HepG2 (cell line): ENCODE results near the gene COL25A1. TPM values are rescaled to one million over a fixed set of nuclear protein-coding genes. Genes with fewer than 3 reads are reported as not detected.

Experiments
- ATAC-seq: fragments of 200-7000 bp; cut with Tn5 transposase; 3 replicates; pipeline ENCODE4 v1.9.1; 2020; ENCODE audit warnings: mild to moderate bottlenecking, moderate library complexity
- BruUV-seq: library from RNA; stranded (reverse); fragments of 400-500 nt; replicated peaks from 2 replicates; lab custom pipeline; 2021; lab: Mats Ljungman, UMichigan
- CTCF ChIA-PET: fragments of 300-600 bp; formaldehyde crosslinking; extraction: SDS; loops from one replicate; lab custom pipeline; 2021; ENCODE audit warnings: low total read pairs, inconsistent platforms, low intra/inter-chr PET ratio; lab: Yijun Ruan, JAX
- POLR2A ChIA-PET: fragments of 350-600 bp; sonication (Branson Sonifier 250); formaldehyde crosslinking; loops from one replicate; lab custom pipeline; 2020; ENCODE audit warnings: antibody characterized with exemption, inconsistent platforms; lab: Yijun Ruan, JAX
- DNase-seq: peaks from one replicate; pipeline ENCODE4 v3.0.0-alpha.2; 2015; ENCODE audit warnings: low spot score
- FAIRE-seq: peaks from 3 replicates; lab custom pipeline; 2011; peaks lifted over from hg19 to GRCh38; lab: Jason Lieb, UNC
- H2AFZ ChIP-seq: one replicate; pipeline ENCODE4 v1.6.1; 2011; ENCODE audit warnings: low read length, inconsistent platforms
- H3K27ac ChIP-seq: fragments of 300-600 bp; 3 replicates; pipeline ENCODE4 v1.8.0; 2011; ENCODE audit warnings: mixed run types, mild to moderate bottlenecking, mixed read lengths, low read length, inconsistent platforms; ENCODE audit not compliant: insufficient read depth; ENCODE audit errors: extremely low read length
- H3K27me3 ChIP-seq, 2 experiments: fragments of 200-600 bp in 1 of 2; 2 replicates in 1 of 2; 3 replicates in 1 of 2; pipeline versions ENCODE4 v1.6.0 to v1.8.0; 2011; ENCODE audit warnings: low read length in 2 of 2, mild to moderate bottlenecking in 2 of 2, moderate library complexity in 2 of 2, inconsistent platforms in 1 of 2; ENCODE audit not compliant: insufficient read depth in 2 of 2, control insufficient read depth in 1 of 2
- H3K36me3 ChIP-seq, 2 experiments: fragments of 200-600 bp in 1 of 2; replicated peaks in 1 of 2; 2 replicates in 1 of 2; 3 replicates in 1 of 2; pipeline versions ENCODE4 v1.5.1 to v1.8.0; 2011; ENCODE audit warnings: low read length in 2 of 2, inconsistent platforms in 1 of 2; ENCODE audit not compliant: insufficient read depth in 2 of 2, control insufficient read depth in 1 of 2
- H3K4me1 ChIP-seq: 2 replicates; pipeline ENCODE4 v1.5.1; 2012; ENCODE audit warnings: low read length, inconsistent platforms; ENCODE audit not compliant: insufficient read depth
- H3K4me2 ChIP-seq: 2 replicates; pipeline ENCODE4 v1.6.0; 2011; ENCODE audit warnings: low read depth, low read length, inconsistent platforms
- H3K4me3 ChIP-seq, 3 experiments: fragments of 200-600 bp in 1 of 3; sonication (generic), shearing (Covaris generic) in 1 of 3; replicated peaks in 1 of 3; 2 replicates each; pipeline ENCODE4 v1.5.1; 2011 to 2016; ENCODE audit warnings: low read length in 3 of 3, inconsistent platforms in 2 of 3, low read depth in 2 of 3, mild to moderate bottlenecking in 2 of 3, control low read depth in 1 of 3, mixed read lengths in 1 of 3; ENCODE audit not compliant: insufficient read depth in 1 of 3
- H3K79me2 ChIP-seq: one replicate; pipeline ENCODE4 v1.6.1; 2011; ENCODE audit warnings: low read length, inconsistent platforms; ENCODE audit not compliant: insufficient read depth
- H3K9ac ChIP-seq: 2 replicates; pipeline ENCODE4 v1.6.0; 2011; ENCODE audit warnings: mild to moderate bottlenecking, low read depth, low read length, inconsistent platforms; ENCODE audit not compliant: insufficient read depth
- H3K9me3 ChIP-seq: 2 replicates; pipeline ENCODE4 v1.5.1; 2012; ENCODE audit warnings: mild to moderate bottlenecking, low read length
- H4K20me1 ChIP-seq: 2 replicates; pipeline ENCODE4 v1.6.0; 2011; ENCODE audit warnings: inconsistent platforms, mild to moderate bottlenecking, low read length, moderate library complexity; ENCODE audit not compliant: insufficient read depth
- CEBPB ChIP-seq: IDR thresholded peaks from 2 replicates; pipeline ENCODE4 v1.6.1; 2011; ENCODE audit warnings: low read depth, low read length, improper control_type of control experiment, borderline replicate concordance
- IKZF4 ChIP-seq: sonication (generic); formaldehyde crosslinking; IDR thresholded peaks from 2 replicates; pipeline ENCODE4 v1.5.1; 2020; ENCODE audit warnings: borderline replicate concordance, mild to moderate bottlenecking, low read depth, missing genetic modification reagents; ENCODE audit errors: not compliant biosample characterization
- SALL1 ChIP-seq: sonication (generic); formaldehyde crosslinking; IDR thresholded peaks from 2 replicates; pipeline ENCODE4 v1.8.0; 2022; ENCODE audit warnings: mild to moderate bottlenecking, missing genetic modification reagents
- STAG1 ChIP-seq: sonication (generic); formaldehyde crosslinking; IDR thresholded peaks from 2 replicates; pipeline ENCODE4 v1.4.0; 2020; ENCODE audit warnings: missing genetic modification reagents
- ZBTB1 ChIP-seq: sonication (generic); formaldehyde crosslinking; IDR thresholded peaks from 2 replicates; pipeline ENCODE4 v1.4.0; 2020; ENCODE audit warnings: missing genetic modification reagents, borderline replicate concordance
- ZKSCAN8 ChIP-seq: IDR thresholded peaks from 2 replicates; pipeline ENCODE4 v1.6.1; 2016; ENCODE audit warnings: borderline replicate concordance, missing genetic modification reagents, missing compliant biosample characterization
- ZNF143 ChIP-seq: sonication (generic); formaldehyde crosslinking; IDR thresholded peaks from 2 replicates; pipeline ENCODE4 v1.4.0; 2020; ENCODE audit warnings: missing genetic modification reagents
- ZNF24 ChIP-seq: fragments of 450-650 bp; IDR thresholded peaks from 2 replicates; pipeline ENCODE4 v1.6.1; 2017; ENCODE audit warnings: antibody characterized with exemption, mild to moderate bottlenecking
- ZNF460 ChIP-seq: sonication (generic); formaldehyde crosslinking; IDR thresholded peaks from 2 replicates; pipeline ENCODE4 v1.5.1; 2020; ENCODE audit warnings: missing genetic modification reagents, mild to moderate bottlenecking, borderline replicate concordance
- ZNF678 ChIP-seq: sonication (generic); formaldehyde crosslinking; IDR thresholded peaks from 2 replicates; pipeline ENCODE4 v1.4.0; 2020; ENCODE audit warnings: mild to moderate bottlenecking, missing genetic modification reagents
- WGBS: methylation state at CpG from one replicate; pipeline ENCODE4 v1.1.6; 2017; ENCODE audit warnings: low lambda C conversion rate; 5-methylcytosine and 5-hydroxymethylcytosine counted together
- in situ Hi-C: cut with HindIII; loops from 2 replicates; pipeline ENCODE4 v1.10.0; 2017; ENCODE audit warnings: low pct_unique_long_range_greater_than_20kb; ENCODE audit not compliant: extremely low pct_ligation_motif_present
- intact Hi-C: fragments of 100-400 bp; cut with micrococcal nuclease; formaldehyde crosslinking; loops from one replicate; pipeline ENCODE4 v1.10.0; 2022; ENCODE audit not compliant: unreplicated experiment
- polyA plus RNA-seq, 8 experiments: library from polyadenylated mRNA; depleted of rRNA in 3 of 8; stranded (reverse) in 7 of 8; unstranded in 1 of 8; fragments of >200 nt; fragmentation: Illumina TruSeq in 4 of 8; extraction: Trizol in 4 of 8; gene quantifications; 2 replicates each; pipeline versions ENCODE4 v1.2.1 to v1.2.3, GENCODE V29; 2011 to 2016; ENCODE audit warnings: low read depth in 4 of 8, missing spikeins in 1 of 8, mixed read lengths in 1 of 8; ENCODE audit not compliant: insufficient read depth in 1 of 8
- total RNA-seq, 5 experiments: library from RNA; depleted of rRNA; stranded (reverse); fragments of >200 nt; fragmentation: Illumina TruSeq; extraction: Trizol; gene quantifications; 2 replicates each; pipeline ENCODE4 v1.2.3, GENCODE V29; 2016; ENCODE audit warnings: low read depth in 1 of 5
- TF ChIP-seq, protein P1 (sequence below): sonication (generic); formaldehyde crosslinking; IDR thresholded peaks from 2 replicates; pipeline ENCODE4 v1.4.0; 2020; ENCODE audit warnings: missing genetic modification reagents, mild to moderate bottlenecking, borderline replicate concordance
- TF ChIP-seq, protein P2 (sequence below): sonication (generic); formaldehyde crosslinking; IDR thresholded peaks from 2 replicates; pipeline ENCODE4 v1.5.1; 2020; ENCODE audit warnings: mild to moderate bottlenecking, missing genetic modification reagents, borderline replicate concordance

Gene COL25A1
- total and polyA plus RNA-seq, 2 of the 13 experiments (the other 11 are each of a cell fraction or from before 2014, with no cell fraction given): not detected

DNA sequence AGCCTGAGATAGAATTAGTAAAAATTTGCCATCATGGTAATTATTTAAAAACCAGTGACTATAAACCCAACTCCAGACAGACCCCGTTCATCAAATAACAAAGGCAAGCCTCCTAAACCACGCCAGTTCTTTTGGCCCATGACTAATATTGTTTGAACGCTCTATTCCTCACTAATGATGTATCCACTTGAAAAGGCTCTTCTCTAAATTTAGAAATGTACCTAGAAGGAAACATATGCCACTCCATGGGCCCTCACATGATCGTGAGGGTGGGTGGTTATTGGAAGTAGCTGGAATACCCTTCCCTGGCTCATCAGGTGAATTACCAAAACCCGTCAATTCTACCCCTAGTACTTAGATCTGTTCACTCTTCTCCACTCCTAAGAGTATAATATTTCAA, 249.2 kb downstream of the COL25A1 start:
- no peak for TF ChIP-seq IKZF4
- DNase-seq: no peak
- ChIA-PET CTCF (no interaction called here), POLR2A (no interaction called here)
- ATAC-seq: no peak
- H3K79me2 ChIP-seq: no peaks in the 10 kb centered on the region
- H3K27ac ChIP-seq: no peak overlapping the region
- no peaks in the 10 kb centered on the region for H3K9me3 ChIP-seq
- no peak overlapping the region for H3K4me3 ChIP-seq
- in situ Hi-C loops: no loop called here
- no peak overlapping the region for H3K4me2 ChIP-seq
- H3K9ac ChIP-seq: no peak overlapping the region
- no peaks in the 10 kb centered on the region for H3K36me3 ChIP-seq
- H3K27me3 ChIP-seq: no peaks in the 10 kb centered on the region; a peak in 1 of 5 replicates
- FAIRE-seq: no peak
- H4K20me1 ChIP-seq: no peaks in the 10 kb centered on the region
- no TSS peak for BruUV-seq
- no peak overlapping the region for H2AFZ ChIP-seq
- WGBS: 4% methylated on average over 5 of the region's 5 CpGs
- intact Hi-C loops: no loop called here
- H3K4me1 ChIP-seq: no peaks in the 10 kb centered on the region

DNA sequence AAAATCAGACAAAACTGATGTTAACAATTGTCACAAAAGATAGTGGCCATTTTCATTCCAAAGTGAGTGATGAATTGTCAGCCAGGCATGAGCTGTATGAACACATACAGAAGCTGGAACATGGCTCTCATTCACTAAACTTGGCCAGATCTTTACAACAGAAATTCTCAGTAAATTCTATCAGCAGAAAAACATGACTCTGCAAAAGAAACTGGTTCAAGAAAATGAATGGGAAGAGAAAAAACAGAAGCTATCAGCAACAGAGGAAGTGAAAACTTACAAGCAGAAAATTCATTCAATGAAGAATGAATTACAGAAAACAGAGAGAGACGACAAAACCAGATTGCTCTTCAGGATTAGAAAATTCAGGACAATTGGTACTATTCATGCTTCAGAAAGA, 249.6 kb downstream of the COL25A1 start:
- Histone ChIP-seq H3K27me3 (no peaks in the 10 kb centered on the region; a peak in 1 of 5 replicates), H3K4me3 (no peak overlapping the region), H3K4me1 (no peaks in the 10 kb centered on the region), H3K36me3 (no peaks in the 10 kb centered on the region), H3K9ac (no peak overlapping the region), H3K4me2 (no peak overlapping the region), H4K20me1 (no peaks in the 10 kb centered on the region), H3K27ac (no peak overlapping the region), H2AFZ (no peak overlapping the region), H3K79me2 (no peaks in the 10 kb centered on the region), H3K9me3 (no peaks in the 10 kb centered on the region)
- ATAC-seq (no peak), DNase-seq (no peak), FAIRE-seq (no peak)
- in situ Hi-C loops: no loop called here
- intact Hi-C loops: no loop called here
- WGBS: 0% methylated on average over 1 of the region's 1 CpG
- no peak for TF ChIP-seq ZKSCAN8 (CRISPR knock-in tag)
- TF ChIP-seq ZNF678: no peak
- TF ChIP-seq, protein P1, sequence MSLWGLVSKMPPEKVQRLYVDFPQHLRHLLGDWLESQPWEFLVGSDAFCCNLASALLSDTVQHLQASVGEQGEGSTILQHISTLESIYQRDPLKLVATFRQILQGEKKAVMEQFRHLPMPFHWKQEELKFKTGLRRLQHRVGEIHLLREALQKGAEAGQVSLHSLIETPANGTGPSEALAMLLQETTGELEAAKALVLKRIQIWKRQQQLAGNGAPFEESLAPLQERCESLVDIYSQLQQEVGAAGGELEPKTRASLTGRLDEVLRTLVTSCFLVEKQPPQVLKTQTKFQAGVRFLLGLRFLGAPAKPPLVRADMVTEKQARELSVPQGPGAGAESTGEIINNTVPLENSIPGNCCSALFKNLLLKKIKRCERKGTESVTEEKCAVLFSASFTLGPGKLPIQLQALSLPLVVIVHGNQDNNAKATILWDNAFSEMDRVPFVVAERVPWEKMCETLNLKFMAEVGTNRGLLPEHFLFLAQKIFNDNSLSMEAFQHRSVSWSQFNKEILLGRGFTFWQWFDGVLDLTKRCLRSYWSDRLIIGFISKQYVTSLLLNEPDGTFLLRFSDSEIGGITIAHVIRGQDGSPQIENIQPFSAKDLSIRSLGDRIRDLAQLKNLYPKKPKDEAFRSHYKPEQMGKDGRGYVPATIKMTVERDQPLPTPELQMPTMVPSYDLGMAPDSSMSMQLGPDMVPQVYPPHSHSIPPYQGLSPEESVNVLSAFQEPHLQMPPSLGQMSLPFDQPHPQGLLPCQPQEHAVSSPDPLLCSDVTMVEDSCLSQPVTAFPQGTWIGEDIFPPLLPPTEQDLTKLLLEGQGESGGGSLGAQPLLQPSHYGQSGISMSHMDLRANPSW: no peak
- TF ChIP-seq CEBPB: no peak
- no peak for TF ChIP-seq ZBTB1 (CRISPR knock-in tag)
- TF ChIP-seq ZNF24: no peak
- TF ChIP-seq STAG1 (CRISPR knock-in tag): no peak
- TF ChIP-seq ZNF460: no peak
- no peak for TF ChIP-seq ZNF143
- TF ChIP-seq, protein P2, sequence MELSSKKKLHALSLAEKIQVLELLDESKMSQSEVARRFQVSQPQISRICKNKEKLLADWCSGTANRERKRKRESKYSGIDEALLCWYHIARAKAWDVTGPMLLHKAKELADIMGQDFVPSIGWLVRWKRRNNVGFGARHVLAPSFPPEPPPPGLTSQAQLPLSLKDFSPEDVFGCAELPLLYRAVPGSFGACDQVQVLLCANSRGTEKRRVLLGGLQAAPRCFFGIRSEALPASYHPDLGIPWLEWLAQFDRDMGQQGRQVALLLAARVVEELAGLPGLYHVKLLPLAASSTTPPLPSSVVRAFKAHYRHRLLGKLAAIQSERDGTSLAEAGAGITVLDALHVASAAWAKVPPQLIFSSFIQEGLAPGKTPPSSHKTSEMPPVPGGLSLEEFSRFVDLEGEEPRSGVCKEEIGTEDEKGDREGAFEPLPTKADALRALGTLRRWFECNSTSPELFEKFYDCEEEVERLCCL (CRISPR knock-in tag): no peak
- no peak for TF ChIP-seq SALL1
- ChIA-PET CTCF (no interaction called here), POLR2A (no interaction called here)
- no TSS peak for BruUV-seq
